GM12878 (cell line): ENCODE data around the gene JDP2. TPM values are rescaled to one million over a fixed set of nuclear protein-coding genes. Genes with fewer than 3 reads are reported as not detected.

Source experiments
- E2F8 ChIP-seq: fragments of 450-650 bp; IDR thresholded peaks from 2 replicates; pipeline ENCODE4 v1.6.1; 2018; ENCODE audit warnings: mild to moderate bottlenecking, low read depth, moderate library complexity; ENCODE audit not compliant: partially characterized antibody
- E4F1 ChIP-seq: fragments of 450-650 bp; IDR thresholded peaks from 2 replicates; pipeline ENCODE4 v1.6.1; 2018; ENCODE audit warnings: borderline replicate concordance, mild to moderate bottlenecking; ENCODE audit not compliant: partially characterized antibody
- ELK1 ChIP-seq: IDR thresholded peaks from 2 replicates; pipeline ENCODE4 v1.6.1; 2012; ENCODE audit warnings: low read depth, low read length, improper control_type of control experiment
- FOXK2 ChIP-seq: fragments of 450-650 bp; IDR thresholded peaks from 2 replicates; pipeline ENCODE4 v1.6.1; 2017; ENCODE audit warnings: mild to moderate bottlenecking, moderate library complexity
- HDAC6 ChIP-seq: fragments of 200-600 bp; sonication (generic); IDR thresholded peaks from one replicate; pipeline ENCODE4 v1.8.0; 2017; ENCODE audit warnings: antibody characterized with exemption; ENCODE audit not compliant: unreplicated experiment
- IKZF1 ChIP-seq: fragments of 450-650 bp; conservative IDR thresholded peaks from 2 replicates; pipeline ENCODE4 v1.6.1; 2017; ENCODE audit warnings: antibody characterized with exemption, mild to moderate bottlenecking
- MEF2A ChIP-seq: IDR thresholded peaks from 2 replicates; pipeline ENCODE4 v1.6.1; 2011; ENCODE audit warnings: low read depth, mild to moderate bottlenecking, low read length, moderate library complexity; ENCODE audit not compliant: insufficient read depth
- MYC ChIP-seq: IDR thresholded peaks from 2 replicates; pipeline ENCODE4 v1.6.1; 2011; ENCODE audit warnings: mild to moderate bottlenecking, low read length, moderate library complexity, inconsistent platforms; ENCODE audit not compliant: insufficient read depth, insufficient replicate concordance, insufficient read length, severe bottlenecking
- PBX3 ChIP-seq: IDR thresholded peaks from 2 replicates; pipeline ENCODE4 v1.6.1; 2011; ENCODE audit warnings: mild to moderate bottlenecking, low read depth, low read length, moderate library complexity; ENCODE audit not compliant: insufficient replicate concordance
- PKNOX1 ChIP-seq: fragments of 450-650 bp; IDR thresholded peaks from 2 replicates; pipeline ENCODE4 v1.6.1; 2016; ENCODE audit warnings: mild to moderate bottlenecking
- RELB ChIP-seq: fragments of 450-650 bp; IDR thresholded peaks from 2 replicates; pipeline ENCODE4 v1.6.1; 2017; ENCODE audit warnings: low read depth, mild to moderate bottlenecking, moderate library complexity
- RFX5 ChIP-seq: IDR thresholded peaks from 2 replicates; pipeline ENCODE4 v1.6.1; 2011; ENCODE audit warnings: low read depth, low read length, improper control_type of control experiment
- SUZ12 ChIP-seq: fragments of 200-600 bp; sonication (generic); IDR thresholded peaks from one replicate; pipeline ENCODE4 v1.6.1; 2018; ENCODE audit warnings: antibody characterized with exemption, mild to moderate bottlenecking; ENCODE audit not compliant: unreplicated experiment
- ZNF217 ChIP-seq: fragments of 450-650 bp; IDR thresholded peaks from 2 replicates; pipeline ENCODE4 v1.6.1; 2017; ENCODE audit warnings: antibody characterized with exemption, mild to moderate bottlenecking
- ZZZ3 ChIP-seq: IDR thresholded peaks from 2 replicates; pipeline ENCODE4 v1.6.1; 2011; ENCODE audit warnings: low read depth; ENCODE audit not compliant: control insufficient read depth, insufficient read length
- polyA plus RNA-seq, 11 experiments: library from polyadenylated mRNA; depleted of rRNA in 4 of 11; unstranded in 6 of 11; stranded (reverse) in 5 of 11; fragments of >200 nt; fragmentation: Nextera tagmentation in 4 of 11; fragmentation: Illumina TruSeq in 1 of 11; extraction: Ambion mirVana in 4 of 11; extraction: Trizol in 1 of 11; gene quantifications; 1 replicate in 1 of 11; 2 replicates in 10 of 11; pipeline versions ENCODE4 v1.2.1 to v1.2.3, GENCODE V29; 2011 to 2016; ENCODE audit warnings: inconsistent platforms in 2 of 11, missing spikeins in 2 of 11, low read depth in 1 of 11
- total RNA-seq, 4 experiments: library from RNA; depleted of rRNA in 3 of 4; stranded (reverse); fragments of >200 nt in 3 of 4; fragmentation: Illumina TruSeq in 1 of 4; extraction: Trizol in 1 of 4; gene quantifications; 2 replicates each; pipeline versions ENCODE4 v1.2.1 to v1.2.3, GENCODE V29; 2013 to 2021

JDP2 gene
- total and polyA plus RNA-seq, 10 of the 15 experiments (the other 5 are each of a cell fraction or from before 2014, with no cell fraction given), result 0.71 to 21.3 (median 11.2) TPM

- no peak for TF ChIP-seq PKNOX1
- TF ChIP-seq FOXK2, result no peak
- no peak for TF ChIP-seq ZNF217
- TF ChIP-seq PBX3, result no peak
- TF ChIP-seq ELK1, result no peak
- TF ChIP-seq RELB, result no peak
- no peak for TF ChIP-seq IKZF1
- no peak for TF ChIP-seq RFX5
- no peak for TF ChIP-seq HDAC6
- TF ChIP-seq MEF2A, result no peak
- no peak for TF ChIP-seq E4F1
- no peak for TF ChIP-seq SUZ12
- no peak for TF ChIP-seq MYC
- TF ChIP-seq ZZZ3, result no peak
- TF ChIP-seq E2F8, result no peak
- TF ChIP-seq, all 136 proteins: peak for 0
Observed at GRCh38 chr14:75442166-75442565, 14.3 kb downstream of the JDP2 start (continued).
